ENCODE measurements around the gene KIAA0930.
"Not testable (repeated sequence)": the region's sequence is repeated elsewhere in the genome, so short reads cannot be mapped to it uniquely, and the experiment has no call there.

Gene KIAA0930

GRCh38 chr22:45240810-45241631 is at the start of gene KIAA0930:
KIAA0930 (minus strand) TSS chr22:45240894; CDS start chr22:45240703, 191 bp downstream.
- in situ Hi-C loops (cut with HindIII; ENCODE audit: low pct_ligation_motif_present, low pct_unique_long_range_greater_than_20kb, low sequenced_read_pairs), result no loop called here
- DNase-seq, result peak; percentile 69

- in situ Hi-C loops (cut with HindIII; ENCODE audit: low pct_ligation_motif_present, low pct_unique_long_range_greater_than_20kb, low sequenced_read_pairs), result no loop called here
- no peak for DNase-seq
Observed at GRCh38 chr22:45286854-45287551, 46.3 kb upstream of the KIAA0930 start.

- in situ Hi-C loops (cut with HindIII; ENCODE audit: low pct_ligation_motif_present, low pct_unique_long_range_greater_than_20kb, low sequenced_read_pairs), result no loop called here
- no peak for DNase-seq
Observed at GRCh38 chr22:45285263-45286058, 44.8 kb upstream of the KIAA0930 start.

GRCh38 chr22:45284705-45285262 is 44.1 kb upstream of the KIAA0930 start, which contains the start of gene UPK3A:
UPK3A (plus strand) TSS chr22:45284949; CDS start chr22:45285014, 65 bp downstream.
- in situ Hi-C loops (cut with HindIII; ENCODE audit: low pct_ligation_motif_present, low pct_unique_long_range_greater_than_20kb, low sequenced_read_pairs), result no loop called here
- peak; percentile 70 for DNase-seq

GRCh38 chr22:45281010-45281409 is 40.3 kb upstream of the KIAA0930 start:
- no peak for DNase-seq
- in situ Hi-C loops (cut with HindIII; ENCODE audit: low pct_ligation_motif_present, low pct_unique_long_range_greater_than_20kb, low sequenced_read_pairs), result no loop called here

- in situ Hi-C loops (cut with HindIII; ENCODE audit: low pct_ligation_motif_present, low pct_unique_long_range_greater_than_20kb, low sequenced_read_pairs), result no loop called here
Observed at GRCh38 chr22:45280587-45280980, 39.9 kb upstream of the KIAA0930 start.

GRCh38 chr22:45278125-45278524 is 37.4 kb upstream of the KIAA0930 start:
- in situ Hi-C loops (cut with HindIII; ENCODE audit: low pct_ligation_motif_present, low pct_unique_long_range_greater_than_20kb, low sequenced_read_pairs), result no loop called here
- DNase-seq, result no peak

More at GRCh38 chr22:45280587-45280980, 39.9 kb upstream of the KIAA0930 start:
- DNase-seq, result no peak

- in situ Hi-C loops (cut with HindIII; ENCODE audit: low pct_ligation_motif_present, low pct_unique_long_range_greater_than_20kb, low sequenced_read_pairs); DNase-seq: not testable (repeated sequence)
Observed at GRCh38 chr22:45277720-45278119, 37.0 kb upstream of the KIAA0930 start.

GRCh38 chr22:45276507-45277105 is 35.9 kb upstream of the KIAA0930 start:
- DNase-seq, result no peak
- in situ Hi-C loops (cut with HindIII; ENCODE audit: low pct_ligation_motif_present, low pct_unique_long_range_greater_than_20kb, low sequenced_read_pairs), result no loop called here

- no peak for DNase-seq
- in situ Hi-C loops (cut with HindIII; ENCODE audit: low pct_ligation_motif_present, low pct_unique_long_range_greater_than_20kb, low sequenced_read_pairs), result no loop called here
Observed at GRCh38 chr22:45273452-45274075, 32.9 kb upstream of the KIAA0930 start.

- in situ Hi-C loops (cut with HindIII; ENCODE audit: low pct_ligation_motif_present, low pct_unique_long_range_greater_than_20kb, low sequenced_read_pairs), result no loop called here
- DNase-seq, result no peak
Observed at GRCh38 chr22:45272498-45272897, 31.8 kb upstream of the KIAA0930 start.

GRCh38 chr22:45271667-45272201 is 31.0 kb upstream of the KIAA0930 start:
- in situ Hi-C loops (cut with HindIII; ENCODE audit: low pct_ligation_motif_present, low pct_unique_long_range_greater_than_20kb, low sequenced_read_pairs), result no loop called here

GRCh38 chr22:45270095-45271020 is 29.7 kb upstream of the KIAA0930 start:
- no peak for DNase-seq
- in situ Hi-C loops (cut with HindIII; ENCODE audit: low pct_ligation_motif_present, low pct_unique_long_range_greater_than_20kb, low sequenced_read_pairs), result no loop called here

More at GRCh38 chr22:45271667-45272201, 31.0 kb upstream of the KIAA0930 start:
- no peak for DNase-seq

GRCh38 chr22:45268958-45269844 is 28.5 kb upstream of the KIAA0930 start:
- in situ Hi-C loops (cut with HindIII; ENCODE audit: low pct_ligation_motif_present, low pct_unique_long_range_greater_than_20kb, low sequenced_read_pairs), result no loop called here
- DNase-seq, result peak; percentile 72

GRCh38 chr22:45268167-45268957 is 27.7 kb upstream of the KIAA0930 start:
- in situ Hi-C loops (cut with HindIII; ENCODE audit: low pct_ligation_motif_present, low pct_unique_long_range_greater_than_20kb, low sequenced_read_pairs), result no loop called here
- peak; percentile 35 for DNase-seq

Data from ACHN (cell line).